DLD1 (cell line): ENCODE data around the gene PLXNB1.

Source experiments
- in situ Hi-C: cut with HindIII; loops from 2 replicates; pipeline ENCODE4 v1.10.0; 2017; ENCODE audit warnings: low sequenced_read_pairs

The PLXNB1 gene

GRCh38 chr3:48434591-48435222, 4.8 kb upstream of the PLXNB1 start:
- in situ Hi-C loops, result loop anchor here (5.0 kb wide), 1 partner anchor 37 kb away; no protein-coding TSS in a partner anchor

GRCh38 chr3:48433472-48434118, 3.7 kb upstream of the PLXNB1 start:
- in situ Hi-C loops, result no loop called here

DNA sequence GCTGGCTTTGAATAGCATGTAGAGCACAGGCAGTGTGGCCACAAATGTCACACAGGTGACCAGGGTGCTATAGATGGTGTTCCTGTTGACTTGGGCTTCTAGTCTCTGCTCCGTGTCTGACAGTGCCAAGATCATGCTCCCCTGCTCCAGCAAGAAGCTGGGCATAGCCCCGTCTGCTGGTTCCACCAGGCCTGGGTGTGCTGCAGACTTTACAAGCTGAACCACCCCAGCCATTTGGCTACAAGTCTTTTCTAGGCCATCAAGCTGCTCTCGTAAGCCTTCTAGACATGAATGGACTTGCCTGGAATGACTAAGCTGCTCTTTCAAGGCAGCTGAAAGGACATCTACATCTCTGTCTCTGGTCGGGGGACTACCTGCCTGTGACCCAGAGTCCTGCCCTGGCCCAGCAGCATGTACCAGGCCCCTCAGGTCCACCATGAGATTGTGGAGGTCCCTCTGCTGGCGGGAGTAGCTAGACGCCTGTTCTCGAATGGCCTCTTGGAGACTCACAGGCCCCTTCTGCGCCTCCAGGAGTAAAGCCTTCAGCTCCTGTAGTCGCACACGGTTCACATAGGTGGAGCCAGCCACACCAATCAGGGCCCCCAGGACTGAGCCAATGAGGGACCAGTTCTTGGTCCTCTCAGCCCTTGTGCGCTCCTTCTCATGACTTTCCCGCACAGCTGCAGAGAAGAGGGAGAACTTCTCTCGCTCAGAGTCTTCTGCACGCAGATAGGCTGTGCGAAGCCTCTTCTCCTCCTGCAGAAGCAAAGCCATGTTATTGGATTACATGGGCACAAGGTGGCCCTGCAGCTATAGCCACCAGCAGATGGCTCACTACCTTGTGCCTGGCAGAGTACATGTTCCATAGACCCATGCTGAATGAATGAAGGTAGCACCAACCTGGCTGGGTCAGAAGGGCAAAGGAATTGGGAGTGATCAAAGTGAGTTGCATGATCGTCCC, 2.8 kb upstream of the PLXNB1 start:
- in situ Hi-C loops, result no loop called here

GRCh38 chr3:48431224-48432029, 1.5 kb upstream of the PLXNB1 start:
- in situ Hi-C loops, result no loop called here

- in situ Hi-C loops, result no loop called here
These were observed 819 bp upstream of the PLXNB1 start for GRCh38 chr3:48430708-48431101.

- in situ Hi-C loops, result no loop called here
These were observed 448 bp downstream of the PLXNB1 start for GRCh38 chr3:48429317-48429959.

- in situ Hi-C loops, result no loop called here
These were observed 1.1 kb downstream of the PLXNB1 start for GRCh38 chr3:48428572-48429316.

DNA sequence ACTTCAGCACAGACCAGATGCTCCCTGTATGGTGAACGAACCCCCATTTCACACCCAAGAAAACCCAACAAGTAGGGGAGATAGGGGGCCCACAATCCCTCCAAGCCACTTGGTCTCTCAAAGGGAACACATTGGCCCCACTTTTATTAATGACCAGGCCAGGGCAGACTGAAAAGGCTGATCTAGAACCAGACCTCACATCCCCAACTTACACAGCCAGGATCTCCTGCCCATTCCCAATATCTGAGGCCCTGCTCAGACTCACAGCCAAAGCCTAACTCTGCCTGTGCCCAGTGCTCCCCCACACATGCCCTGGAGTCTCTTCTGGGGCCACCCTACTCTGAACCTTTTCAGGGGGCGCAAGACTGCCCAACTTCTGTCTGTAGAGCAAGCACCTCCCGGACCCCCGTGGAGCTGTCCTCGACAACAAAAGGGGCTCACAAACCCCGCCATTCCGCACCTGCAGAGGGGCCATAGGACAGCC, 1.8 kb downstream of the PLXNB1 start:
- in situ Hi-C loops, result no loop called here

GRCh38 chr3:48427630-48427962, 2.3 kb downstream of the PLXNB1 start:
- in situ Hi-C loops, result no loop called here

DNA sequence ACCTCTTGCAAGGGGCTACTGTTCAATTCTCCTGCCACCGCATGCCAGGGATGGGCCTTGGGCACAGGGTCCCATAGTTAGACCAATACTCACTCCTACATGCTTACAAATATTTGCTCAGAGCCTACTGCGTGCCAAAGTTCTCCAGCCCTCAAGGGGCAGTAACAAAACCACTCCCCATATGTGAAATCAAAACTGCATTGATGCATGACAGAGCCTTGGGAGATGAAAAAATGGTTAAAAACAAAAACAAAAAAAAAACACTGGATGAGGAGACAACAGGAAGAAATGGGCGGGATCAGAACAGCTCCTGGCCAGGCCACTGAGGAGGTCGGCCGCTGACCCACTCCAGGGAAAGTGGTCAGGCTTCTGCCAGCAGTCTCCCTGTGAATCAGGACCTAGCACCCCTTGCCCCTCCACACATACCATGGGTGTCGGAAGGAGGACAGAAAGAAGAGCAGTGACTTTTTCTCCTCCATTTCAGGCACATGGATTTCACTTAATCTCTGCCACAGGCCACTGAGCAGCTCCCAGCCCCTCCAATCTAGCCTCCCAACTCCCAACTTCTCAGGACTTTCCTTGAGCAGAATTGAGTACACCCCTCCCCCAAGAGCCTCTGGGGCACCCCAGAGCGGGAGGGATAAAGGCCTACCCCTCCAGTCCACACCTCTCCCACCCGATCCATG, 2.8 kb downstream of the PLXNB1 start:
- in situ Hi-C loops, result no loop called here

DNA sequence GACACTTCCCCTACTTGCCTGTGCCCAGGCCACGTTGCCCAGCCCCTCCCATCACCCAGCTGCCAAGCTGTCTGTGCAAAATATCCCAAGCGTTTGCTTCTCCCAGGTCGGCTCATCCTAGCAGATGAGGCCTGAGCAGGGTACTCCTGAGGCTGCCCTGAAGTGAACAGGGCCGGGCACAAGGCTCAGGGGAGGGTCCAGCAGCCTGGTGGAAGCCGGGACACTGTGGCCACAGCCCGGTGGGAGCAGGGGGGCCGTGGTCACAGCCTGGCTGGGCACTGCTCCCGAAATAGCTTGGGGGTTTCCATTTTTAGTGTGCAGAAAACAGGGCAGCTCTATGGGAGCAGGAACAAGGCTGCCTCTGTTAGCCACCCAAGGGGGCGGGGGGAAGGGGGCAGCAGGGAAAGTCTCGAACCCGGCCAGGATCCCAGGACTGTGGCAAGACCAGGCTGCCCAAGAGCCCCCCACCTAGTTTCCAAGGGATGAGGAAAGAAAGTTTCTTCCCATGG, 3.4 kb downstream of the PLXNB1 start:
- in situ Hi-C loops, result no loop called here

- in situ Hi-C loops, result no loop called here
These were observed 4.5 kb downstream of the PLXNB1 start for GRCh38 chr3:48425281-48425812.

- in situ Hi-C loops, result no loop called here
These were observed 5.8 kb downstream of the PLXNB1 start for GRCh38 chr3:48423883-48424695.

GRCh38 chr3:48423241-48423882, 6.5 kb downstream of the PLXNB1 start:
- in situ Hi-C loops, result no loop called here

DNA sequence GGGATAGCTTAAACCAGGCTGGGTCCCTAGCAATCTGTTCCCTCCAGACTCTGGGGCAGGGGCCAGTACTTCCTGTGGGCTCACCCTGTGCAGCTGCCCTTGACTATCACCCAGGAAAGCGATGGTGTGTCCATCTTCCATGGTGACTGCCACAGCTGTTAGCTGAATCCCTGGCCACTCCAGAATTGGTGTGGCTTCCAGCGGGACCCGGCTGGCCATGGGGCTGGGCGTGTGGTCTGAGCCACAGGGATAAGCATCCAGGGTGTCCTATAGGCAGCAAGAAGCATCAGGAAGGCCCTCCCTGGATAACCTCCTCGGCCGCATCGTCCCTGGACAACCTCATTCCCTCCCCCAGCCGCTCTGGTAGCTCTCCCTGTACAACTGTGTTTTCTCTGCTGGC, 7.2 kb downstream of the PLXNB1 start:
- in situ Hi-C loops, result no loop called here

- in situ Hi-C loops, result no loop called here
These were observed 7.6 kb downstream of the PLXNB1 start for GRCh38 chr3:48422272-48422671.

DNA sequence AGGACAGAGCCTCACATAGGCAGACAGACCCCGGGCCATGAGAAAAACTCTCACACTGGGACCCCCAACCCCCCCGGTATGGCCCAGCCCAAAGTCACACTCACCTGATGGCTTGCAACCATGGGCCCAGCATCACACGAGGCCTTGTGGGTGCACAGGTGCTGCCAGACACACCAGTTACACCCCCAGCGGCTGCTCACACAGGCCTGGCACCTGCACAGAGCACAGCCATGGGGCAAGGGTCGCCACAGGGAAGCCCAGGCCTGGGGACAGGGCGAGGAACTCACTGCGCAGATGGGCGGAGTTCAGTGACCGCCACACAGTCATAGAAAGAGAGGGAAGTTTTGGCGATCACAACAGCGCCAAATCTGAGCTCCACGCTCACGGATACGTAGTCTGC, 9.3 kb downstream of the PLXNB1 start:
- in situ Hi-C loops, result no loop called here
